Mammary epithelial cell (primary cell): ENCODE measurements around the gene CAMK2B.

Experiments
- CTCF ChIP-seq, 2 donors: IDR thresholded peaks in 1 of 2; conservative IDR thresholded peaks in 1 of 2; 2 replicates each; pipeline ENCODE4 v1.5.1; 2011 to 2012; ENCODE audit warnings: inconsistent platforms in 2 of 2, low read length in 2 of 2, mild to moderate bottlenecking in 2 of 2, control low read depth in 1 of 2, low read depth in 1 of 2; ENCODE audit not compliant: insufficient read depth in 1 of 2; ENCODE audit errors: extremely low read depth in 1 of 2
- EZH2 ChIP-seq: IDR thresholded peaks from 2 replicates; pipeline ENCODE4 v1.6.1; 2012; ENCODE audit warnings: low read length, inconsistent platforms, borderline replicate concordance

GRCh38 chr7:44242091-44242490 is 83.3 kb downstream of the CAMK2B start:
- TF ChIP-seq CTCF (conservative IDR thresholded peaks at IDR 0.05 in 1 of 2, IDR thresholded peaks at IDR 0.05 in 1 of 2; ENCODE audit: extremely low read depth in 1 of 2, insufficient read depth in 1 of 2, low read depth in 1 of 2, low read length in 2 of 2) (no peak), EZH2 (no peak)
